ENCODE measurements around the gene RNF14.

DNA sequence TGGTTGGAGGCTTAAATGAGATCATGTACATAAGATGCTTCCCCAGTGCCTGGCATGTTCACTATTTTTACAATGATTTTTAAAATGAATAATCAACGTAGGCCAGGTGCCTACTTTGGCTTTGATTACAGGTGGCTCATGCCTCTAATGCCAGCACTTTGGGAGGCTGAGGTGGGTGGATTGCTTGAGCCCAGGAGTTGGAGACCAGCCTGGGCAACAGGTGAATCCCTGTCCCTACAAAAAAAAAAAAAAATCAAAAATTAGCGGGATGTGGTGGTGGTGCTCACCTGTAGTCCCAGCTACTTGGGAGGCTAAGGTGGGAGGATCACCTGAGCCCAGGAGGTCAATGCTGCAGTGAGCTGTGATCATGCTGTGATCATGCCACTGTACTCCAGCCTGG is 20.1 kb upstream of the RNF14 start:
- TF ChIP-seq, protein P1, sequence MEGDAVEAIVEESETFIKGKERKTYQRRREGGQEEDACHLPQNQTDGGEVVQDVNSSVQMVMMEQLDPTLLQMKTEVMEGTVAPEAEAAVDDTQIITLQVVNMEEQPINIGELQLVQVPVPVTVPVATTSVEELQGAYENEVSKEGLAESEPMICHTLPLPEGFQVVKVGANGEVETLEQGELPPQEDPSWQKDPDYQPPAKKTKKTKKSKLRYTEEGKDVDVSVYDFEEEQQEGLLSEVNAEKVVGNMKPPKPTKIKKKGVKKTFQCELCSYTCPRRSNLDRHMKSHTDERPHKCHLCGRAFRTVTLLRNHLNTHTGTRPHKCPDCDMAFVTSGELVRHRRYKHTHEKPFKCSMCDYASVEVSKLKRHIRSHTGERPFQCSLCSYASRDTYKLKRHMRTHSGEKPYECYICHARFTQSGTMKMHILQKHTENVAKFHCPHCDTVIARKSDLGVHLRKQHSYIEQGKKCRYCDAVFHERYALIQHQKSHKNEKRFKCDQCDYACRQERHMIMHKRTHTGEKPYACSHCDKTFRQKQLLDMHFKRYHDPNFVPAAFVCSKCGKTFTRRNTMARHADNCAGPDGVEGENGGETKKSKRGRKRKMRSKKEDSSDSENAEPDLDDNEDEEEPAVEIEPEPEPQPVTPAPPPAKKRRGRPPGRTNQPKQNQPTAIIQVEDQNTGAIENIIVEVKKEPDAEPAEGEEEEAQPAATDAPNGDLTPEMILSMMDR (IDR thresholded peaks at IDR 0.05; ENCODE audit: poor library complexity, severe bottlenecking), result no peak
- TF ChIP-seq SMC3 (conservative IDR thresholded peaks at IDR 0.05; ENCODE audit: poor library complexity) (no peak), POLR2AphosphoS5 (IDR thresholded peaks at IDR 0.05) (no peak)
- TF ChIP-seq, protein P2, sequence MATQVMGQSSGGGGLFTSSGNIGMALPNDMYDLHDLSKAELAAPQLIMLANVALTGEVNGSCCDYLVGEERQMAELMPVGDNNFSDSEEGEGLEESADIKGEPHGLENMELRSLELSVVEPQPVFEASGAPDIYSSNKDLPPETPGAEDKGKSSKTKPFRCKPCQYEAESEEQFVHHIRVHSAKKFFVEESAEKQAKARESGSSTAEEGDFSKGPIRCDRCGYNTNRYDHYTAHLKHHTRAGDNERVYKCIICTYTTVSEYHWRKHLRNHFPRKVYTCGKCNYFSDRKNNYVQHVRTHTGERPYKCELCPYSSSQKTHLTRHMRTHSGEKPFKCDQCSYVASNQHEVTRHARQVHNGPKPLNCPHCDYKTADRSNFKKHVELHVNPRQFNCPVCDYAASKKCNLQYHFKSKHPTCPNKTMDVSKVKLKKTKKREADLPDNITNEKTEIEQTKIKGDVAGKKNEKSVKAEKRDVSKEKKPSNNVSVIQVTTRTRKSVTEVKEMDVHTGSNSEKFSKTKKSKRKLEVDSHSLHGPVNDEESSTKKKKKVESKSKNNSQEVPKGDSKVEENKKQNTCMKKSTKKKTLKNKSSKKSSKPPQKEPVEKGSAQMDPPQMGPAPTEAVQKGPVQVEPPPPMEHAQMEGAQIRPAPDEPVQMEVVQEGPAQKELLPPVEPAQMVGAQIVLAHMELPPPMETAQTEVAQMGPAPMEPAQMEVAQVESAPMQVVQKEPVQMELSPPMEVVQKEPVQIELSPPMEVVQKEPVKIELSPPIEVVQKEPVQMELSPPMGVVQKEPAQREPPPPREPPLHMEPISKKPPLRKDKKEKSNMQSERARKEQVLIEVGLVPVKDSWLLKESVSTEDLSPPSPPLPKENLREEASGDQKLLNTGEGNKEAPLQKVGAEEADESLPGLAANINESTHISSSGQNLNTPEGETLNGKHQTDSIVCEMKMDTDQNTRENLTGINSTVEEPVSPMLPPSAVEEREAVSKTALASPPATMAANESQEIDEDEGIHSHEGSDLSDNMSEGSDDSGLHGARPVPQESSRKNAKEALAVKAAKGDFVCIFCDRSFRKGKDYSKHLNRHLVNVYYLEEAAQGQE (IDR thresholded peaks at IDR 0.05; ENCODE audit: borderline replicate concordance), result no peak

Data from neural cell (in vitro differentiated cells).